Midbrain (tissue), 1 donor: Measurements from ENCODE around the gene BFSP2.
"Not testable (repeated sequence)": the region's sequence is repeated elsewhere in the genome, so short reads cannot be mapped to it uniquely, and the experiment has no call there.

Experiments used
- DNase-seq: peaks from one replicate; lab custom pipeline; 2025; lab: John Stamatoyannopoulos, UW

Gene BFSP2

GRCh38 chr3:133457465-133458067, 57.7 kb downstream of the BFSP2 start:
- DNase-seq = no peak

GRCh38 chr3:133459400-133459799, 59.5 kb downstream of the BFSP2 start:
- DNase-seq = peak; percentile 10

GRCh38 chr3:133460809-133461208, 61.0 kb downstream of the BFSP2 start:
- DNase-seq = no peak

GRCh38 chr3:133461291-133461690, 61.4 kb downstream of the BFSP2 start:
- DNase-seq = no peak

- DNase-seq = no peak
These were observed 63.5 kb downstream of the BFSP2 start for GRCh38 chr3:133463347-133463860.

- DNase-seq = no peak
These were observed 64.7 kb downstream of the BFSP2 start for GRCh38 chr3:133464573-133464972.

GRCh38 chr3:133466531-133467386, 66.9 kb downstream of the BFSP2 start:
- no peak for DNase-seq

GRCh38 chr3:133467780-133468179, 67.9 kb downstream of the BFSP2 start:
- DNase-seq = no peak

GRCh38 chr3:133468251-133468721, 68.4 kb downstream of the BFSP2 start:
- no peak for DNase-seq

- no peak for DNase-seq
These were observed 69.4 kb downstream of the BFSP2 start for GRCh38 chr3:133469140-133469731.

- DNase-seq = no peak
These were observed 72.4 kb downstream of the BFSP2 start for GRCh38 chr3:133472242-133472641.

- no peak for DNase-seq
These were observed 73.0 kb downstream of the BFSP2 start for GRCh38 chr3:133472889-133473288.

- DNase-seq = not testable (repeated sequence)
These were observed 73.8 kb downstream of the BFSP2 start for GRCh38 chr3:133473472-133474191.

- DNase-seq = peak; percentile 17
These were observed 74.5 kb downstream of the BFSP2 start for GRCh38 chr3:133474251-133474801.

GRCh38 chr3:133474817-133475216, 75.0 kb downstream of the BFSP2 start:
- DNase-seq = no peak

GRCh38 chr3:133475245-133476010, 75.6 kb downstream of the BFSP2 start:
- DNase-seq = no peak

- no peak for DNase-seq
These were observed 77.1 kb downstream of the BFSP2 start for GRCh38 chr3:133476971-133477375.

- no peak for DNase-seq
These were observed 77.6 kb downstream of the BFSP2 start for GRCh38 chr3:133477487-133477886.

GRCh38 chr3:133478624-133479023, 78.8 kb downstream of the BFSP2 start:
- DNase-seq = no peak

- DNase-seq = no peak
These were observed 79.5 kb downstream of the BFSP2 start for GRCh38 chr3:133479401-133479800.
